Progenitor cell of endocrine pancreas (in vitro differentiated cells): ENCODE results near the gene LRRC27. TPM values are rescaled to one million over a fixed set of nuclear protein-coding genes. Genes with fewer than 3 reads are reported as not detected.

ENCODE experiments used
- DNase-seq: peaks from one replicate; pipeline ENCODE4 v3.0.0; 2021; ENCODE audit warnings: low spot score; ENCODE audit not compliant: unreplicated experiment
- H3K27ac Mint-ChIP-seq: 2 replicates; pipeline ENCODE4 v1.8.0; 2021; ENCODE audit warnings: mild to moderate bottlenecking, moderate library complexity, mixed read lengths
- H3K27me3 Mint-ChIP-seq: 2 replicates; pipeline ENCODE4 v1.8.0; 2021; ENCODE audit warnings: mixed read lengths
- H3K36me3 Mint-ChIP-seq: 2 replicates; pipeline ENCODE4 v1.8.0; 2022; ENCODE audit warnings: mixed read lengths; ENCODE audit not compliant: insufficient read depth
- H3K4me1 Mint-ChIP-seq: 2 replicates; pipeline ENCODE4 v1.8.0; 2021; ENCODE audit warnings: low read depth, mixed read lengths
- H3K4me3 Mint-ChIP-seq: 2 replicates; pipeline ENCODE4 v1.8.0; 2021; ENCODE audit warnings: low read depth, mild to moderate bottlenecking, moderate library complexity, mixed read lengths
- H3K9me3 Mint-ChIP-seq: 2 replicates; pipeline ENCODE4 v1.8.0; 2021; ENCODE audit warnings: low read depth, mixed read lengths
- CTCF ChIP-seq: fragments of 200-600 bp; sonication (generic); IDR thresholded peaks from one replicate; pipeline ENCODE4 v1.5.0; 2021; ENCODE audit warnings: antibody characterized with exemption, mild to moderate bottlenecking; ENCODE audit not compliant: unreplicated experiment
- total RNA-seq: library from RNA; stranded (reverse); gene quantifications from 2 replicates; pipeline ENCODE4 v1.2.1, GENCODE V29; 2021

Gene LRRC27
- total RNA-seq, 1 donor from 2014 or later, result 22.1 TPM

- Mint-ChIP-seq H3K4me1 (peaks cover 12% of the 10 kb centered on the region), H3K4me3 (peak overlapping the region; percentile 83), H3K9me3 (no peaks in the 10 kb centered on the region), H3K27ac (peak overlapping the region; percentile 93), H3K36me3 (no peaks in the 10 kb centered on the region), H3K27me3 (peaks cover 65% of the 10 kb centered on the region)
- peak; percentile 43 for DNase-seq
- TF ChIP-seq CTCF, result no peak
Observed at GRCh38 chr10:132306864-132307751, 24.9 kb upstream of the LRRC27 start.

GRCh38 chr10:132307823-132308586, 24.0 kb upstream of the LRRC27 start, which contains the start of gene STK32C:
STK32C (minus strand) TSS chr10:132307950; CDS start chr10:132307833, 117 bp downstream.
- peak; percentile 76 for DNase-seq
- Mint-ChIP-seq H3K27me3 (peaks cover 60% of the 10 kb centered on the region), H3K27ac (peak within 1 kb of the TSS; percentile 93), H3K9me3 (no peaks in the 10 kb centered on the region), H3K4me3 (peak within 1 kb of the TSS; percentile 83), H3K4me1 (peaks cover 12% of the 10 kb centered on the region), H3K36me3 (no peaks in the 10 kb centered on the region)
- TF ChIP-seq CTCF, result no peak

GRCh38 chr10:132308587-132309470, 23.2 kb upstream of the LRRC27 start:
- no peak for TF ChIP-seq CTCF
- H3K27me3 Mint-ChIP-seq, result peaks cover 56% of the 10 kb centered on the region
- no peak for DNase-seq
- no peak overlapping the region for H3K27ac Mint-ChIP-seq
- peaks cover 12% of the 10 kb centered on the region for H3K4me1 Mint-ChIP-seq
- peak overlapping the region; percentile 57 for H3K4me3 Mint-ChIP-seq
- H3K9me3 Mint-ChIP-seq, result no peaks in the 10 kb centered on the region
- no peaks in the 10 kb centered on the region for H3K36me3 Mint-ChIP-seq

- no peak for TF ChIP-seq CTCF
- Mint-ChIP-seq H3K27me3 (peaks cover 50% of the 10 kb centered on the region), H3K4me3 (peak overlapping the region; percentile 37), H3K4me1 (peaks cover 12% of the 10 kb centered on the region), H3K36me3 (no peaks in the 10 kb centered on the region), H3K9me3 (no peaks in the 10 kb centered on the region), H3K27ac (no peak overlapping the region)
- no peak for DNase-seq
Observed at GRCh38 chr10:132309471-132309865, 22.5 kb upstream of the LRRC27 start.
